IPS-18c (cell line): ENCODE results near the gene TENM4.
"Not testable (repeated sequence)": the region's sequence is repeated elsewhere in the genome, so short reads cannot be mapped to it uniquely, and the experiment has no call there.

ENCODE experiments used
- H3K4me3 ChIP-seq: 2 replicates; pipeline ENCODE4 v1.7.0; 2013; ENCODE audit warnings: low read depth, mild to moderate bottlenecking, low read length, moderate library complexity; ENCODE audit not compliant: insufficient read depth
- H3K9me3 ChIP-seq: one replicate; pipeline ENCODE4 v1.6.1; 2013; ENCODE audit warnings: mild to moderate bottlenecking, low read length, moderate library complexity; ENCODE audit not compliant: control insufficient read depth, insufficient read depth

The TENM4 gene

DNA sequence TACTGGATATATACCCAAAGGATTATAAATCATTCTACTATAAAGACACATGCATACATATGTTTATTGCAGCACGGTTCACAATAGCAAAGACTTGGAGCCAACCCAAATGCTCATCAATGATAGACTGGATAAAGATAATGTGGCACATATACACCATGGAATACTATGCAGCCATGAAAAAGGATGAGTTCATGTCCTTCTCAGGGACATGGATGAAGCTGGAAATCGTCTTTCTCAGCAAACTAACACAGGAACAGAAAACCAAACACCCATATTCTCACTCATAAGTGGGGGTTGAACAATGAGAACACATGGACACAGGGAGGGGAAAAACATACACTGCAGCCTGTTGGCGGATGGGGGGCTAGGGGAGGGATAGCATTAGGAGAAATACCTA lies 463.0 kb downstream of the TENM4 start:
- H3K9me3 ChIP-seq, H3K4me3 ChIP-seq: not testable (repeated sequence)

DNA sequence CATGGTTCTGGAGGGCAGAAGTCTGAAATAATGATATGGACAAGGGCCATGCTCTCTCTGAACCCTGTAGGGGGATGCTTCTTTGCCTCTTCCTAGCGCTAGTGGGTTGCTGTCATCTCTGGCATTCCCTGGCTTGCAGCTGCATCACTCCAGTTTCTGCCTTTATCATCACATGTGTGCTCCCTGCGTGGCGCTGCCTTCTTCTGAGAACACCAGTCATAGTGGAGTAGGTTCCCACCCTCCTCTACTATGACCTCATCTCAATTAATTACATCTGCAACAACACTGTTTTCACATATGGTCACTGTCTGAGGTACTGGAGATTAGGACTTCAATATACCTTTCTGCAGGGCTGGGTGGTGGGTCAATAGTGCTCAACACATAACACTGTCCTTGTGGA lies 463.8 kb downstream of the TENM4 start:
- no peaks in the 10 kb centered on the region for H3K9me3 ChIP-seq
- H3K4me3 ChIP-seq: no peak overlapping the region

DNA sequence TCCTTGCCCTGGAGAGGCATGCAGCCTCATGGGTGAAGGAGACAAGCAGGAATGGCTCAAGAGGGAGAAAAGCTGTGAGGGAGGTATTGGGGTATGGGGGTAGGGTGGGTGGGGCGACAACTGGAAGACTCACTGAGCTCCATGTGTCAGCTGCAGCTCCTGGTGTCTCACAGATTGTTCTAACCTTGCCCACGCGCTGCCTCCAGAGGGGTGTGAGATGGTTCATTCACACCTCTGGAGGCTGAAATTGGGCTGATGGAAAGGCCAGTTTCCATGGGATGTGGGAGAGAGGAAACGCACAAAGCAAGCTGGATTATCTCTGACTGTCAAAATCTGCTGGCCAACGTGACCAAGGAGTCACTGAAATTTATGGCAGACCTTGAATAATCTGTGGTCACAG lies 465.7 kb downstream of the TENM4 start:
- H3K4me3 ChIP-seq: no peak overlapping the region

DNA sequence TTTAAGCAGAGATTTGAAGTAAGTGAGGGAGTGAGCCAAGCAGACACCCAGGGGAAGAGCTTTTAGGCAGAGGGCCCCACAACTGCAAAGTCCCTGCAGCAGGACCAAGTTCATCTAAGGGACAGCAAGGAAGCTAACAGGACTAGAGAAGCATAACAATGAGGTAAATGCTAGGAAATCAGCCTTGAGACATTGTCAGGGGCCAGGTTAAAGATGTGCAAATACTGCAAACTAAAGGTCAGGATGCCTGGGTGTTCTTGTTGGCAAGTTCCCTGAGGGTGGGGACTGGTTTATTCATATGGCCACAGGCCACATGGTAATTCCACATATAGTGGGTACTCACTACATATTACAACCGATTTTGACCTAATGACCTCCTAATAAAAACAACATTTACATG lies 467.0 kb downstream of the TENM4 start:
- no peaks in the 10 kb centered on the region for H3K9me3 ChIP-seq
- H3K4me3 ChIP-seq: no peak overlapping the region

More for the DNA sequence above, 465.7 kb downstream of the TENM4 start:
- H3K9me3 ChIP-seq: no peaks in the 10 kb centered on the region

DNA sequence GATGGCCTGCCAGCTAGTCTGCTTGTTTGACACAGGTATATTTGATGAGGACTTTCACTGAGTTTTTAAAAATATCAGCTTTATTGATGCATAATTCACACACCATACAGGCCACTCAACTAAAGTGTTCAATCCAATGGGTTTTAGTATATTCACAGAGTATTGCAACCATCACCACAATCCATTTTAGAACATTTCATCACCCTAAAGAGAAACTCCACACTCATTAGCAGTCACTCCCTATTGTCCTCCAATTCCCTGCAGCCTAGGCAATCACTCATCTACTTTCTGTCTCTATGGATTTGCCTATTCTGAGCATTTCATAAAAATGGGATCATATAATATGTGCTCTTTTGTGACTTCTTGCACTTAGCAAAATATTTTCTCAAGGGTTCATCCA lies 468.2 kb downstream of the TENM4 start:
- H3K9me3 ChIP-seq: no peaks in the 10 kb centered on the region
- H3K4me3 ChIP-seq: no peak overlapping the region

DNA sequence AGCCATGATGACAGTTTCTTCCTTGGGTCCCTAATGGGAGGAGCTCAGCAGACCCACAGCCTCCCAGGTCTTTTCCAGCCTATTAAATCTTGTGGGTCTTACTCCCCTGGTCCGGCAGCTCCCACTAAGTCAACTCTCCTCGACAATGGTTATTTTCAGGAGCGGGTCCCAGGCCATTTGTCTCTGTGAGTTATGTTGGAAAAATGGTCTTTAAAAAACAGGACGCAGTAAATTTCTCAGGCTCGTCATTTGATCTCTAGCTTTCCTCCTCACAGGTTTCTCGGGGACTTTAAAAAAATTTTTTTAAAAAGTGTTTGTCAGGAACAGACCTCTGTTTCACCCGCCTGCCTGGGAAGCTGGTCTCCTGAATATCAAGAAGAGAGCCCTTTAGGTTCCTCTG lies 468.7 kb downstream of the TENM4 start:
- Histone ChIP-seq H3K4me3 (no peak overlapping the region), H3K9me3 (no peaks in the 10 kb centered on the region)

DNA sequence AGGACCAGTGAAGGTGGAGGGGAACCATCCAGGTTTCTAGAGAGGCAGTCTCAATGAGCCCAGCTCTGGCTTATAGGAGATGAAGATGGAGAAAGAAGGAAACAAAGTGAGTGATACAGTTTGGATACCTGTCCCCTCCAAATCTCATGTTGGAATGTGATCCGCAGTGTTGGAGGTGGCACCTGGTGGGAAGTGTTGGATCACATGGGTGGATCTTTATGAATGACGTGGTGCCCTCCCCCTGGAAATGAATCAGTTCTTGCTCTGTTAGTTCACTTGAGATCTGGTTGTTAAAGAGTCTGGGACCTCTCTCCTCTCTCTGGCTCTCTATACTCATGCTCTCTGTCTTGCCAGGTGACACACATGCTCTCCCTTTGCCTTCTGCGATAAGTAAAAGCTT lies 473.0 kb downstream of the TENM4 start:
- H3K4me3 ChIP-seq: no peak overlapping the region
- H3K9me3 ChIP-seq: no peaks in the 10 kb centered on the region

DNA sequence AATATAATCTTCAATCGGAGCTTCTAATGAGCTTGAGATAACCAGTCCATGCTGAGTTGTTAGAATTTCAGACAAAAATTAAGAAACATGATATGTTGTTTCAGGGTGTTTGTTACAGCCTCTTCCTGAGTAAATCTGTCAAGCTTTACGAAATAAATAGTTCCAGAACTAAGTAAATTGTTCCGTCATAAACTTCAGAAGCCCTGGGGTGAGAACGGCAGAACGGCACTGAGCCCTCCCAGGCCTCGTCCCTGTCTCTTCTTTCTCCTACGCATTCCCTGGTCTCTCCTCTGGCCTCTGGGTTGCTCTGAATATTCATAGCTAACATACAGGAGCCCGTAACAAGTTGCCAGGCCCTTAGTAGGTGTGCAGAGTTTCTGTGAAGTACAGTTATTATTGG lies 475.4 kb downstream of the TENM4 start:
- Histone ChIP-seq H3K9me3 (no peaks in the 10 kb centered on the region), H3K4me3 (no peak overlapping the region)

DNA sequence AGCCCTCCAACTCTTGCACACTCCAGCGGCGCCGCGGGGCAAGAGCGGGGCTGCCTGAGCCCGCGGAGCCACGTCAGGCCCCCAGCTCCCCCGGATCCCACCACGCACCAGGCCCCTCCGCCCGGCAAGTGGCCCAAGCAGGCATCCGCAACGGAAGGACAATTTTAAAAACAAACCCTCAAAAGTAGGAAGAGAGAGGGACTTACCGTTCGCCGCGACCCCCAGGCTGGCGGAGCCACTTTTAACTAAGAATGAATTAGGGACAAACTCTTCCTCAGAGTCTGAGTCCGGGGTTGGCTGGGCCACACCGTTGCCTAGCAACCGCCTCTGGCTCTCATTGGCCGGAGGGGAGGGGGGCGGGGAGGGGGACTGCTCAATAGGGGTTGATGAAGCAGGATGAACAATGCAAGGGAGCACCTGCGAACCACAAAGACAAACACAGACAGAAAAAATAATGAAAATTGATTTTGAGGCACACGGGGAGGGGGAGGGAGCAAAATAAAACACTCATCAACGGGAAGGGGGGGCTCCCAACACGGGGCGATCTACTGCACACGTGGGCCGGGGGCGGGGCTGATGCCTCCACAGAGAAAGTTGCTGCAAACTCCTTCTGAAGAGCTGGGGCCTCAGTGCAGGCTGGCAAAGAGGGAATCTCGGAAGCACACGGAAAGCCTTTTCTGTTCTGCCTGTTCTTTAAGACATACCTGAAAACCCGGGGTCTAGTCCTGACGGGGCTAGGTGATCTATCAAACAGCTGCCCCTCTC lies 478.7 kb downstream of the TENM4 start:
- H3K4me3 ChIP-seq: peak overlapping the region; percentile 56
- H3K9me3 ChIP-seq: no peaks in the 10 kb centered on the region

DNA sequence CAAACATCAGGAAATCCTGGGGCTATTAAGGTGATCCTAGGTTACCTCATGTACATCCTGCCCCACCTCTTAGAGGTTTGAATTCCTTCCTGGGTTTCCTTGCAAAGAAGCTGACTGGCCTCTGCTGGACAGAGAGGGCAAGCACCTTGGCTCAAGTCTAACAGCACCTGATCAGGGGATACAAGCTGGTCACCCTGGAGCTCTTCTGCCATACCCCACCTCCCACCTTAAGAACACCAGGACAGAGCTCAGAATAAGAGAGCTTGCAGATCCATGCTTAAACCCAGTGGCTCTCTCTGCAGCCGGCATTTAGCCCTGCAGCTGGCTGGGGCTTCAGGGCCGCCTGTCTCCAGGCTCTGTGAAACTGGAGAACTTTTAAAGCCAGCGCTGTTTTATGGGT lies 479.6 kb downstream of the TENM4 start:
- no peaks in the 10 kb centered on the region for H3K9me3 ChIP-seq

DNA sequence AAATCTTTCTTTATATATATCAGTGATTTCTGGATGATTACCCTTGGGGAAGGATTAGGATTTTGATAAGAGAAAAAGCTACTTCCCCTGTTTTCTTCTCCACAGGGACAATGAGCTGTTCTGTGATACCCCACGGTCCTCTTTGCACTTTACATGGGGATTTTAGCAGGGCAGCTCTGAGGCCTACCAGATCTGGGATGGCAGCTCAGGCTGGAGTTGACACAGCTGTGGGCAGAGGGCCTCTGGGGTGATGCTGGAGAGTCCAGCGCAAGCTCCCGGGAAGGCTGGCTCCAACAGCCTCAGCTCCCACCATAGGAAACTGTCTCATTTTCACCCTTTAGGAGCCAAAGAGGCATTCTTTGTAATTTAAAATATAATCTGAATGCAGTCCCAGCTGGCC lies 482.4 kb downstream of the TENM4 start:
- H3K9me3 ChIP-seq: no peaks in the 10 kb centered on the region
- no peak overlapping the region for H3K4me3 ChIP-seq

More for the DNA sequence above, 479.6 kb downstream of the TENM4 start:
- H3K4me3 ChIP-seq: peak overlapping the region; percentile 56; the same call in 1 of the 2 replicates

DNA sequence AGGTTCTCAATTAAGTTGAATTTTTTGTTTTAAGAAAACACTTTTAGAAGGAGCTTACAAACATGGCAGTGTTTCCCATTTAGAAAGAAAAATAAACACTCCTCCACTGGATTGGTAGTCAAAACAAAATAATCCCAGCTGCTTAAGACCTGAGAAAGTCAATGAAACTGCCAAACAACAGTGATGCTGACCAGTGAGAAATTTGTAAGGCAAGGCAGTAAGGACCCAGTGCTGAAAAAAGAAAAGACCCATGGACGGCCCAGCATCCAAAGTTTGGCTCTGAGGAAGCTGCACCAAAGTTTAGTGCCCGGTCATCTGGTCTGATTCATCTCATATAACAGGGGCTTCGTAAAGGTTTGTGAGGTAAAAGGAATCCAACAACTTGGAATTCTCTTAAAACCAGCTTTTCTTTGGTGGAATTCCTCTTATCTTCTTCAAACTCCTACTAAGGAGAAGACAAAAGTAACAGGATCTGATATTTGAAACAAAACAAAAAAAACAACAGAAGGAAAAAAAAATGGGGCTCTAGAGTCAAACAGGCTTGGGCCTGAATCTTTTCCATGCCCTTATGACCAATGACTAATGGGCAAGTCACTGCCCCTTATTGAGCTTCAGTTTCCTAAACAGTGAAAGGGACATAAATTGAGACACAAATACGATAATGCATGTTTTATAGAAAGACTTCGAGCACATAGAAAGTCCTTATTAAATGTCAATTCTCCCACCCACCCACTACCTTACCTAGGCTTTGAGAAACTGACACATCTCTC lies 483.2 kb downstream of the TENM4 start:
- no peak overlapping the region for H3K4me3 ChIP-seq
- H3K9me3 ChIP-seq: no peaks in the 10 kb centered on the region

DNA sequence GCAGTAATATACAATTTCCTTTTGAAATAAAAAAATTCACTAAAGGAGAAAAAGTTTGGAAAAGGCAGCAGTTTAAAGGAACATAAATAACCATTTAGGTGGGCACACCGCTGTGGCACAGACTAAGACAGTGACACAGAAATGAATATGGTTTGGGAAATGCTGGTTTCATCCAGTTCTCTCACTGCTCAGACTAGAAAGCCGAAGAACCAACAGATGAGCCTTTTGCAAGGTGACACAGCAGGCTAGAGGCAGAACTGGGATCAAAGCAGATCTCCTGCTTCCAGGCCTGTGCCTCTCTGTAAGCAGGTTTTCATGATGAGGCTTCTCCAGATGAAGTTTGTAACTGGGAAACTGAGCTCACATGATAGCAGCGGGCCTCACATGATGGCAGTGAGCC lies 486.1 kb downstream of the TENM4 start:
- no peaks in the 10 kb centered on the region for H3K9me3 ChIP-seq
- no peak overlapping the region for H3K4me3 ChIP-seq

DNA sequence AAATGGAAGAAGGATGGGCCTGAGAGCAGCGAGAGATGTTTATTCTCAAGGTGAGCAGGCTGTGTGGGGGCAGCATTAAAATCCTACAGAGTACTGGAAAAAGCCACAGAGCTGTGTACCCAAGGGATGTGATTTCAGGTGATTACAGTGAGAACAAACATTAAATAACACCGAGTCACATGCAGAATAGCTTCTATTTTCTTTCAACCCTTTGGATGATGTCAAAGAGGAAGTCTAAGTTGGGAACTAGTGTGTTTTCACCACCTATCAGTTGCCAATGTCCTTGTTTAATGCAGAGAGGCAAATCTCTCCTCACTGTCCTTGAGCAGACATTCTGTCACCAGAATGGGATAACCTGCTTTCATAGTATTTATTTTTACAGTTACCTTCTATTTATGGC lies 486.6 kb downstream of the TENM4 start:
- Histone ChIP-seq H3K4me3 (no peak overlapping the region), H3K9me3 (no peaks in the 10 kb centered on the region)

DNA sequence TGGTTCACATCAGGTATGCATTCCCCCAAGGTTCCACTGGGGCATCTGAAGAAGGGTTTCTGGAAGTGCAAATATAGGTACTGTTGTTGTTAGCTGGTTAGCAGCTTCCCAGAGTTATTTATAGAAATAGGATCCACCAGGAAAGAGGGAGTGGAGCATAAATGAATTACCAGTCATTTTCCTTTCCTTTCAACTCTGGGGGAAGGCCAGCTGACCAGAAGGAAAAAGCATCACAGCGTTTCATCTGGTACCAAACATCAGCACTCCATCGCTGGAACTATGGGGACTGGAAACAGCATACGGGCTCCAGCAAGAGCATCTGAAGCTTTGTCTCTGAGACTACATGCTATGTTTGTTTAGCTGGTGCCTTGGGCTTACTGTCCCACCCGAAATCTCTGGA lies 487.9 kb downstream of the TENM4 start:
- H3K9me3 ChIP-seq: no peaks in the 10 kb centered on the region
- H3K4me3 ChIP-seq: no peak overlapping the region

DNA sequence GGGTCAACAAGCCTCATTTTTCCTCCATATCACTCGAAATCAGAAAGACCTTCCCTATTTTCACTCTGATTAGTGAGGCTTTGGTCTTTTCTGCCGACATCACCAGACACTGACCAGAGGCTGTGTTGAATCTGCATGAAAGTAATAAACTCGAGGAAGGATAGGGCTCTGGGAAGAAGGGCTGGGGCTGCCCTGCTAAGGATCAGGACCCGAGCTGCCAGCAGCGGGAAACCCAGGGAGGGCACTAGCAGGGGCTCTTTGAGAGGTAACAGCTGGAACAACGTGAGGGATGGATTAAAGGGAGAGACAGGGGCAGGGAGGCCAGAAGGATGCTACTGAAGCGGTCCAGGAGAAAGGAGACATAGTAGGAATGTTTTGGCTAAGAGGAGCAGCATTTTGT lies 488.7 kb downstream of the TENM4 start:
- H3K9me3 ChIP-seq: no peaks in the 10 kb centered on the region
- no peak overlapping the region for H3K4me3 ChIP-seq

DNA sequence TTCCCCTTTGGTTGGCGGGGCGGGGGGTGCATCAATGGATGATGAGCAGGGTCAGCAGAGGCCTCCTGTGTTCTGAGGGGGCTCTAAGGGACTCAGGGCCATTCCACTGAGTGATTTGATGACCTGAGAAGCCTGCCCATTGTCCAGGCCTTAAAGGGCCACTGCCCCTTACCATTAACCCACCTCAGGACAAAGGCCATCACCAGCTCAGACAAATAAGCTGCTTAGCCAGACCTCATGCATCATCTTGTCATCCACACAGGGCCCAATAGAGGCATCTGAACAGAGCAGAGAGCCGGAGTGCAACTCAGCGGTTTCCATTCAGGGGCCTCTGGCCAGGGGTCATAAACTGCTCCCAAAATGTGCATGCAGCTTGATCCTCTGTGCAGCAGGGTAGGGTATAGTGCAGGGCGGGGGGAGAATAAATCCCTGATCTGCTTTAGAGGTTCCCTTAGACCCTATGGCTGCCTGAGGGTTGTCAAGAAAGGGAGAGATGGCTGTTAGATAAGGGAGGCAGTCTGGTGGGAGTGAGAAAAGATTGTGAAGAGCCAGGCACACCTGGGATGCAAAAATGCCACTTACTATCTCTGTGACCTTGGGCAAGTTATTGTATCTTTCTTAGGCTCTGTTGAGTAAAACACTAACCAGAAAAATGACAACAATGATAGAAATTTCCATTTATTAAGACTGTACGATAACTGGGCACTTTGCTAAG lies 490.7 kb downstream of the TENM4 start:
- H3K9me3 ChIP-seq: peaks cover 2% of the 10 kb centered on the region
- H3K4me3 ChIP-seq: no peak overlapping the region
